K562 (cell line): ENCODE measurements around the gene EPHB2. TPM values are rescaled to one million over a fixed set of nuclear protein-coding genes. Genes with fewer than 3 reads are reported as not detected.

ENCODE experiments used
- ATAC-seq: fragments of 200-7000 bp; cut with Tn5 transposase; 3 replicates; pipeline ENCODE4 v1.9.1; 2020; ENCODE audit warnings: moderate library complexity
- BruUV-seq: library from RNA; stranded (reverse); fragments of 400-500 nt; replicated peaks from 2 replicates; lab custom pipeline; 2021; lab: Mats Ljungman, UMichigan
- CTCF ChIA-PET: fragments of 300-600 bp; formaldehyde crosslinking; extraction: SDS; loops from one replicate; lab custom pipeline; 2021; ENCODE audit warnings: low intra/inter-chr PET ratio; lab: Yijun Ruan, JAX
- POLR2A ChIA-PET: fragments of 300-600, 350-650 bp; sonication (Branson Sonifier 250); formaldehyde crosslinking; extraction: SDS; loops from one replicate; lab custom pipeline; 2021; ENCODE audit warnings: antibody characterized with exemption, inconsistent platforms; lab: Yijun Ruan, JAX
- DNase-seq, 4 experiments: peaks; one replicate each; pipeline versions ENCODE4 v3.0.0 to v3.0.0-alpha.2; 2011 to 2018; ENCODE audit warnings: low spot score in 3 of 4, mixed read lengths in 3 of 4; ENCODE audit errors: extremely low read depth in 1 of 4
- FAIRE-seq: peaks from 2 replicates; lab custom pipeline; 2011; peaks lifted over from hg19 to GRCh38; lab: Jason Lieb, UNC
- H2AFZ ChIP-seq: 2 replicates; pipeline ENCODE4 v1.6.0; 2011; ENCODE audit warnings: low read depth, low read length, control low read depth, inconsistent platforms
- H3K27ac ChIP-seq: fragments of 200-600 bp; 3 replicates; pipeline ENCODE4 v1.8.0; 2011; ENCODE audit warnings: low read depth, mild to moderate bottlenecking, control low read depth, inconsistent platforms, low read length, moderate library complexity, mixed read lengths; ENCODE audit errors: extremely low read depth
- H3K27me3 ChIP-seq, 2 experiments: fragments of 300-600 bp in 1 of 2; 2 replicates in 1 of 2; 3 replicates in 1 of 2; pipeline versions ENCODE4 v1.6.0 to v1.8.0; 2011; ENCODE audit warnings: inconsistent platforms in 2 of 2, low read length in 2 of 2, mild to moderate bottlenecking in 1 of 2, mixed read lengths in 1 of 2, moderate library complexity in 1 of 2; ENCODE audit not compliant: control insufficient read depth in 2 of 2, insufficient read depth in 2 of 2
- H3K36me3 ChIP-seq: fragments of 300-600 bp; 3 replicates; pipeline ENCODE4 v1.8.0; 2011; ENCODE audit warnings: mild to moderate bottlenecking, low read length, inconsistent platforms; ENCODE audit not compliant: control insufficient read depth, insufficient read depth
- H3K4me1 ChIP-seq, 2 experiments: fragments of 200-600 bp in 1 of 2; replicated peaks in 1 of 2; 2 replicates in 1 of 2; 3 replicates in 1 of 2; pipeline versions ENCODE4 v1.5.1 to v1.8.0; 2011; ENCODE audit warnings: inconsistent platforms in 2 of 2, low read length in 2 of 2, mild to moderate bottlenecking in 1 of 2, mixed read lengths in 1 of 2, moderate library complexity in 1 of 2; ENCODE audit not compliant: control insufficient read depth in 2 of 2, insufficient read depth in 2 of 2
- H3K4me2 ChIP-seq: 2 replicates; pipeline ENCODE4 v1.6.1; 2011; ENCODE audit warnings: low read length, control low read depth, inconsistent platforms, mixed read lengths; ENCODE audit not compliant: insufficient read depth
- H3K4me3 ChIP-seq: fragments of 200-600 bp; sonication (generic), shearing (Covaris generic); 2 replicates; pipeline ENCODE4 v1.5.1; 2016; ENCODE audit warnings: control low read depth, inconsistent platforms
- H3K79me2 ChIP-seq: fragments of 200-600 bp; 3 replicates; pipeline ENCODE4 v1.8.0; 2011; ENCODE audit warnings: low read length, inconsistent platforms; ENCODE audit not compliant: control insufficient read depth, insufficient read depth
- H3K9ac ChIP-seq, 2 experiments: 2 replicates each; pipeline versions ENCODE4 v1.6.0 to v1.6.1; 2011; ENCODE audit warnings: low read depth in 2 of 2, low read length in 2 of 2, control low read depth in 1 of 2, inconsistent platforms in 1 of 2, mild to moderate bottlenecking in 1 of 2, mixed read lengths in 1 of 2; ENCODE audit not compliant: insufficient read depth in 1 of 2
- H3K9me1 ChIP-seq: one replicate; pipeline ENCODE4 v1.6.0; 2011; ENCODE audit warnings: inconsistent platforms, mild to moderate bottlenecking, low read length, moderate library complexity; ENCODE audit not compliant: control insufficient read depth, insufficient read depth
- H3K9me3 ChIP-seq: replicated peaks from 2 replicates; pipeline ENCODE4 v1.5.1; 2011; ENCODE audit warnings: low read depth, low read length, inconsistent platforms; ENCODE audit not compliant: control insufficient read depth, insufficient read depth
- H4K20me1 ChIP-seq: replicated peaks from 2 replicates; pipeline ENCODE4 v1.6.1; 2011; ENCODE audit warnings: low read length, inconsistent platforms, mixed read lengths; ENCODE audit not compliant: control insufficient read depth, insufficient read depth
- ELF4 ChIP-seq: fragments of 450-650 bp; formaldehyde crosslinking; IDR thresholded peaks from 2 replicates; pipeline ENCODE4 v1.4.0; 2022; ENCODE audit warnings: missing genetic modification characterization
- FOSL1 ChIP-seq: fragments of 200-800 bp; sonication (Bioruptor generic); conservative IDR thresholded peaks from 2 replicates; pipeline ENCODE4 v1.6.1; 2016; ENCODE audit warnings: missing genetic modification characterization, missing compliant biosample characterization
- KAT7 ChIP-seq: sonication (generic); formaldehyde crosslinking; IDR thresholded peaks from 2 replicates; pipeline ENCODE4 v1.8.0; 2022; ENCODE audit warnings: missing genetic modification reagents, mild to moderate bottlenecking, borderline replicate concordance
- MEF2A ChIP-seq: IDR thresholded peaks from 2 replicates; pipeline ENCODE4 v1.6.1; 2011; ENCODE audit warnings: low read depth, mild to moderate bottlenecking, low read length, moderate library complexity; ENCODE audit not compliant: control insufficient read depth
- MEIS2 ChIP-seq: fragments of 450-650 bp; IDR thresholded peaks from 2 replicates; pipeline ENCODE4 v1.6.1; 2014; ENCODE audit warnings: mild to moderate bottlenecking; ENCODE audit not compliant: partially characterized antibody
- PHB ChIP-seq: fragments of 250-450 bp; sonication (Bioruptor Pico); IDR thresholded peaks from 2 replicates; pipeline ENCODE4 v1.5.0; 2021
- RBM17 ChIP-seq: fragments of 200-400 bp; formaldehyde crosslinking; IDR thresholded peaks from 2 replicates; pipeline ENCODE4 v1.6.1; 2017; ENCODE audit warnings: low read depth, mild to moderate bottlenecking, low read length, borderline replicate concordance
- RBM25 ChIP-seq: fragments of 200-400 bp; formaldehyde crosslinking; IDR thresholded peaks from 2 replicates; pipeline ENCODE4 v1.6.1; 2018; ENCODE audit warnings: low read length, low read depth, moderate library complexity; ENCODE audit not compliant: severe bottlenecking
- SMAD4 ChIP-seq: fragments of 250-450 bp; sonication (Bioruptor Pico); conservative IDR thresholded peaks from 2 replicates; pipeline ENCODE4 v1.8.0; 2021; ENCODE audit warnings: inconsistent platforms, mild to moderate bottlenecking, moderate library complexity
- TAF1 ChIP-seq: IDR thresholded peaks from 2 replicates; pipeline ENCODE4 v1.6.1; 2011; ENCODE audit warnings: mild to moderate bottlenecking, low read length, moderate library complexity; ENCODE audit not compliant: insufficient read depth, control insufficient read depth, severe bottlenecking; ENCODE audit errors: extremely low read depth
- WGBS: fragments of 100-300 bp; shearing (Covaris generic); methylation state at CpG from one replicate; pipeline ENCODE4 v1.1.6; 2016; ENCODE audit warnings: low coverage, mixed read lengths; ENCODE audit not compliant: insufficient coverage; ENCODE audit errors: missing lambda C conversion rate; 5-methylcytosine and 5-hydroxymethylcytosine counted together
- in situ Hi-C: fragments of 300-500 bp; cut with MboI; formaldehyde crosslinking; loops from 4 replicates; pipeline ENCODE4 v1.15.0; 2018; ENCODE audit warnings: inconsistent platforms, mixed read lengths
- intact Hi-C: fragments of 100-400 bp; cut with micrococcal nuclease; formaldehyde crosslinking; loops from 2 replicates; pipeline ENCODE4 v1.14.2; 2022
- polyA plus RNA-seq, 8 experiments: library from polyadenylated mRNA; depleted of rRNA in 4 of 8; stranded (reverse) in 5 of 8; unstranded in 3 of 8; fragments of >200 nt; fragmentation: Nextera tagmentation in 2 of 8; fragmentation: Illumina TruSeq in 1 of 8; extraction: Ambion mirVana in 2 of 8; extraction: Trizol in 1 of 8; gene quantifications; 2 replicates each; pipeline versions ENCODE4 v1.2.1 to v1.2.3, GENCODE V29; 2011 to 2014; ENCODE audit warnings: inconsistent platforms in 1 of 8, missing spikeins in 1 of 8
- total RNA-seq, 7 experiments: library from RNA; depleted of rRNA in 6 of 7; stranded (reverse); fragments of >200 nt in 6 of 7; fragmentation: Illumina TruSeq in 2 of 7; extraction: Trizol in 2 of 7; gene quantifications; 2 replicates each; pipeline versions ENCODE4 v1.2.1 to v1.2.3, GENCODE V29; 2011 to 2021; ENCODE audit warnings: low replicate concordance in 1 of 7
- TF ChIP-seq, protein P1 (sequence below): IDR thresholded peaks from 2 replicates; pipeline ENCODE4 v1.6.1; 2011; ENCODE audit not compliant: insufficient read length; ENCODE audit errors: extremely low read depth
- TF ChIP-seq, protein P2 (sequence below): fragments of 250-450 bp; sonication (Bioruptor Pico); IDR thresholded peaks from 2 replicates; pipeline ENCODE4 v1.4.0; 2020; ENCODE audit warnings: mild to moderate bottlenecking
- TF ChIP-seq, protein P3 (sequence below): sonication (generic); formaldehyde crosslinking; IDR thresholded peaks from 2 replicates; pipeline ENCODE4 v1.5.0; 2020; ENCODE audit warnings: missing genetic modification reagents

Gene EPHB2
- total and polyA plus RNA-seq, 9 of the 15 experiments (the other 6 are each of a cell fraction or from before 2014, with no cell fraction given) = not detected

DNA sequence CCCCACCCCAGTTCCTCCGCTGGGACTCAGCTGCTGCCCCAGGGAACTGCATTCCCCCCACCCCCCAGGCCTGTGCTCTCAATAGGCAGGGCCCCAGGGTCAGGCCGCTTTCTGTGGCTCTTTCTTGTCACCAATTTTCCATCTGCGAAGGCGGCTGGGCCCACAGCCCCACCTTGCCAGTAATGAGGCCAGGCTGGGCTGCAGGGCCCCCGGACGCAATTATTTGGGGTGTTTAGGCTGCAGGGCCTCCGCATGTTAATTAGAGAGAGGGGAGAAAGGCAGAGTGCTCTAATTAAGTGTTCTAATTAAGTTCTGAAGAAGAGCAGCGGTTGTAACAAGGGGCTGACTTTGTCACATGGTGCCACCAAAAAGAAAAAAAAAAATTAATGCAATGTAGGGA lies 71.8 kb downstream of the EPHB2 start (continued):
- TF ChIP-seq MEIS2 (no peak), PHB (CRISPR knock-in tag) (no peak), RBM25 (no peak), KAT7 (CRISPR knock-in tag) (no peak)
- TF ChIP-seq, protein P1, sequence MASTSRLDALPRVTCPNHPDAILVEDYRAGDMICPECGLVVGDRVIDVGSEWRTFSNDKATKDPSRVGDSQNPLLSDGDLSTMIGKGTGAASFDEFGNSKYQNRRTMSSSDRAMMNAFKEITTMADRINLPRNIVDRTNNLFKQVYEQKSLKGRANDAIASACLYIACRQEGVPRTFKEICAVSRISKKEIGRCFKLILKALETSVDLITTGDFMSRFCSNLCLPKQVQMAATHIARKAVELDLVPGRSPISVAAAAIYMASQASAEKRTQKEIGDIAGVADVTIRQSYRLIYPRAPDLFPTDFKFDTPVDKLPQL = no peak

DNA sequence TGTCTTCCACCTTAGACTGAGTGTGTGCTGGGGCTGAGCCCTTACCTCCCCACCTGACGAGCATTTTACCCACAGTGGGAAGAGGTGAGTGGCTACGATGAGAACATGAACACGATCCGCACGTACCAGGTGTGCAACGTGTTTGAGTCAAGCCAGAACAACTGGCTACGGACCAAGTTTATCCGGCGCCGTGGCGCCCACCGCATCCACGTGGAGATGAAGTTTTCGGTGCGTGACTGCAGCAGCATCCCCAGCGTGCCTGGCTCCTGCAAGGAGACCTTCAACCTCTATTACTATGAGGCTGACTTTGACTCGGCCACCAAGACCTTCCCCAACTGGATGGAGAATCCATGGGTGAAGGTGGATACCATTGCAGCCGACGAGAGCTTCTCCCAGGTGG lies 73.7 kb downstream of the EPHB2 start:
- Histone ChIP-seq H4K20me1 (peaks cover 14% of the 10 kb centered on the region; the same call in 1 of the 2 replicates), H3K9me3 (no peaks in the 10 kb centered on the region), H3K27me3 (peaks cover 27 to 54% of the 10 kb centered on the region in 2 experiments), H3K36me3 (no peaks in the 10 kb centered on the region), H3K79me2 (no peaks in the 10 kb centered on the region), H3K4me2 (no peak overlapping the region), H3K9me1 (no peaks in the 10 kb centered on the region), H2AFZ (no peak overlapping the region), H3K27ac (no peak overlapping the region), H3K4me3 (no peak overlapping the region), H3K4me1 (peaks cover 2 to 9% of the 10 kb centered on the region in 2 experiments; a peak in 3 of 5 replicates), H3K9ac (no peak overlapping the region)
- ATAC-seq (no peak), FAIRE-seq (no peak), DNase-seq (no peak)
- in situ Hi-C loops = no loop called here
- no TSS peak for BruUV-seq
- ChIA-PET CTCF (no interaction called here), POLR2A (interaction anchor here (0.9 to 1.1 kb wide), 2 partner anchors 14 to 41 kb away, joined by 3 to 4 read pairs; no protein-coding TSS in a partner anchor)
- WGBS = under 1% methylated on average over 19 of the region's 19 CpGs
- intact Hi-C loops = no loop called here
- TF ChIP-seq RBM17 = no peak
- TF ChIP-seq, protein P2, sequence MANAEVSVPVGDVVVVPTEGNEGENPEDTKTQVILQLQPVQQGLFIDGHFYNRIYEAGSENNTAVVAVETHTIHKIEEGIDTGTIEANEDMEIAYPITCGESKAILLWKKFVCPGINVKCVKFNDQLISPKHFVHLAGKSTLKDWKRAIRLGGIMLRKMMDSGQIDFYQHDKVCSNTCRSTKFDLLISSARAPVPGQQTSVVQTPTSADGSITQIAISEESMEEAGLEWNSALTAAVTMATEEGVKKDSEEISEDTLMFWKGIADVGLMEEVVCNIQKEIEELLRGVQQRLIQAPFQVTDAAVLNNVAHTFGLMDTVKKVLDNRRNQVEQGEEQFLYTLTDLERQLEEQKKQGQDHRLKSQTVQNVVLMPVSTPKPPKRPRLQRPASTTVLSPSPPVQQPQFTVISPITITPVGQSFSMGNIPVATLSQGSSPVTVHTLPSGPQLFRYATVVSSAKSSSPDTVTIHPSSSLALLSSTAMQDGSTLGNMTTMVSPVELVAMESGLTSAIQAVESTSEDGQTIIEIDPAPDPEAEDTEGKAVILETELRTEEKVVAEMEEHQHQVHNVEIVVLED = no peak
- no peak for TF ChIP-seq FOSL1 (tag)
- TF ChIP-seq, protein P3, sequence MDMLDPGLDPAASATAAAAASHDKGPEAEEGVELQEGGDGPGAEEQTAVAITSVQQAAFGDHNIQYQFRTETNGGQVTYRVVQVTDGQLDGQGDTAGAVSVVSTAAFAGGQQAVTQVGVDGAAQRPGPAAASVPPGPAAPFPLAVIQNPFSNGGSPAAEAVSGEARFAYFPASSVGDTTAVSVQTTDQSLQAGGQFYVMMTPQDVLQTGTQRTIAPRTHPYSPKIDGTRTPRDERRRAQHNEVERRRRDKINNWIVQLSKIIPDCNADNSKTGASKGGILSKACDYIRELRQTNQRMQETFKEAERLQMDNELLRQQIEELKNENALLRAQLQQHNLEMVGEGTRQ (CRISPR knock-in tag) = no peak
- no peak for TF ChIP-seq MEF2A
- TF ChIP-seq SMAD4 (CRISPR knock-in tag) = no peak
- TF ChIP-seq TAF1 = no peak
- no peak for TF ChIP-seq ELF4 (CRISPR knock-in tag)
